GM19395 (cell line): ENCODE results near the gene PRR23A.
"Not testable (repeated sequence)": the region's sequence is repeated elsewhere in the genome, so short reads cannot be mapped to it uniquely, and the experiment has no call there.

Source experiments
- ATAC-seq: cut with Tn5 transposase; IDR thresholded peaks from one replicate; pipeline ENCODE4 v1.9.1; 2021; ENCODE audit warnings: mild to moderate bottlenecking, moderate library complexity; ENCODE audit not compliant: unreplicated experiment

The PRR23A gene

DNA sequence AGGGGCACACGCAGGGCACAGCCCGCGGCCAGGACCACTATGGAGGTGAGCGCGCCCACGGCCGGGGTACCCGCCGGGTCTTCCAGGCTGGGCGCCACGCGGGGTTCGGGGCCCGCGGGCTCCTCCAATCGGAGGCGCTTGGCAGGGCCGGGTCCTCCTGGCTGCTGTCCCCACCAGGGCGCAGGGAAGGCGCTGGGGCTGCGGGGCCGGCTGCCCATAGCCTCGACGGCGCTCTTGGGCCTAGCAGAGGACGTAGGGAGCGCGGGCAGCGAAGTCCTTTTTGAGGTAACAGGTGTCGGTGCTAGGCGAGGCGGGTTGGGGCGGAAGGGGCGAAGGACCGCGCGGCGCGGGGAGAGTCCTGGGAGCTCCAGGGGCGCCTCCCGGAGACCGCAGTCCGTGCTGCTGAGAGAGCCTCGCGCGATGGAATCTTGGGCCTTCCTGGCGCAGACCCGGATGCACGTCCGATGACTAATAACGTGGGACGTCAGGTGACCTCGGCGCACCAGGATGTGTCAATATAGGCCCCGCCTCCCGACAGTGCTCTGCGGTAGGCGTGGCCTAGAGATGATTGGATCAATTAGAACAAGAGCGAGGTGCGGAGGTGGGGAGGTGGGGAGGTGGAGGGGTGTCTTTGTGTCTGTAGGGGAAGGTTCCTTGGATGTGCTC lies at the start of gene PRR23A:
Gene PRR23A (minus strand): TSS at position 218 of the 666 bp plus-strand sequence. CDS start 0 bp downstream, at position 218.
- no peak for ATAC-seq

DNA sequence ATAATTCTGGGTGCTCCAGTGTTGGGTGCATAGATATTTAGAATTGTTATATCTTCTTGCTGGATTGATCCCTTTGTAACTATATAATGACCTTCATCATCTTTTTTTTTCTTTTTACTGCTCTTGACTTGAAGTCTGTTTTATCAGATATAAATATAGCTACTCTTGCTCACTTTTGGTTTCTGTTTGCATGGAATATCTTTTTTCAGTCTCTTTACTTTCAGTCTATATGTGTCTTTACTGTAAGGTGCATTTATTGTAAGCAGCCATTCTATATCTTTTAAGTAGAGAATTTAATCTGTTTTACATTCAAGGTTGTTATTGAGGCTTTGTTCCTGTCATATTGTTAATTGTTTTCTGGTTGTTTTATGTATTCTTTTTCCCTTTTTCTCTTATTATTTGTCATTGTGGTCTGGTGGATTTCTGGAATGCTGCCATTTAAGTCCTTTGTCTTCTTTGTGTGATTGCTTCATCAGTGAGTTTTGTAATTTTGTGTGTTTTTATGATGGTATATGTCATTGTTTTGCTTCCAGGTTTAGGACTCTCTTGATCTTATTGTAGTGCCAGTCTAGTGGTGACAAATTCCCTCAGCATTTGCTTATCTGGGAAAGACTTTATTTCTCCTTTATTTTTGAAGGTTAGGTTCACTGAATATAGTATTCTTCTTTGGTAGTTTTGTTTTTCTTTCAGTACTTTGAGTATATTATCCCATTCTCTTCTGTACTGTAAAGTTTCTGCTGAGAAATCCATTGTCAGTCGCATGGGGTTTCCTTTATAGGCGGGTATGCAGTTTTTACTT lies 46.9 kb upstream of the PRR23A start:
- no peak for ATAC-seq

DNA sequence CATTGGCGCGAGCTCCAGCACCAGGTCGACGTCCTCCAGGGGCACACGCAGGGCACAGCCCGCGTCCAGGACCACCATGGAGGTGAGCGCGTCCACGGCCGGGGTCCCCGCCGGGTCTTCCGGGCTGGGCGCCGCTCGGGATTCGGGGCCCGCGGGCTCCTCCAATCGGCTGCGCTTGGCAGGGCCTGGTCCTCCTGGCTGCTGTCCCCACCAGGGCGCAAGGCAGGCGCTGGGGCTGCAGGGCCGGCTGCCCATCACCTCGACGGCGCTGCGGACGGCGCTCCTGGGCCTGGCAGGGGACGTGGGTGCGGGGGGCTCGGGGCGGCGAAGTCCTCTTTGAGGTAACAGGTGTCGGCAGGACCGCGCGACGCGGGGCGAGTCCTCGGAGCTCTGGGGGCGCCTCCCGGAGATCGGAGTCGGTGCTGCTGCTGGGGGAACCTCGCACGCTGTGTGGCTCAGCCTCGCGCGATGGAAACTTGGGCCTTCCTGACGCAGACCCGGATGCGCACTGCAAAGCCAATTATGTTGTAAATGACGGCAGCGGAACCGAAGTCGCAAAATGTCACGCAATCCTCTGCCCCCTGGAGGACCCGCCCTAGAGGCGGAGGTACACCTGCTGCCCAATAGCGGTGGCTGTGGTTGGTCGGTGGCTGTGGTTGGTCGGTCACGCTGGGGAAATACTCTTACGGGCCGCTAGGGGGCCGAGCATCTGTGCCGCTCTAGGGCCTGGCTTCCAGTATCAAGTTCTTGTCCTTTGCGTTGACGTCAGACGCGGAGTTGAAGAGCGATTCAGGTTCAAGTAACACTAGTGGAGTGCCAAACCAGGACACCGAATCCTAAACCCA lies 38.5 kb upstream of the PRR23A start, which contains the start of gene PRR23C:
Gene PRR23C (minus strand): TSS at position 527 of the 845 bp plus-strand sequence. CDS start 272 bp downstream, at position 255.
- ATAC-seq = no peak

DNA sequence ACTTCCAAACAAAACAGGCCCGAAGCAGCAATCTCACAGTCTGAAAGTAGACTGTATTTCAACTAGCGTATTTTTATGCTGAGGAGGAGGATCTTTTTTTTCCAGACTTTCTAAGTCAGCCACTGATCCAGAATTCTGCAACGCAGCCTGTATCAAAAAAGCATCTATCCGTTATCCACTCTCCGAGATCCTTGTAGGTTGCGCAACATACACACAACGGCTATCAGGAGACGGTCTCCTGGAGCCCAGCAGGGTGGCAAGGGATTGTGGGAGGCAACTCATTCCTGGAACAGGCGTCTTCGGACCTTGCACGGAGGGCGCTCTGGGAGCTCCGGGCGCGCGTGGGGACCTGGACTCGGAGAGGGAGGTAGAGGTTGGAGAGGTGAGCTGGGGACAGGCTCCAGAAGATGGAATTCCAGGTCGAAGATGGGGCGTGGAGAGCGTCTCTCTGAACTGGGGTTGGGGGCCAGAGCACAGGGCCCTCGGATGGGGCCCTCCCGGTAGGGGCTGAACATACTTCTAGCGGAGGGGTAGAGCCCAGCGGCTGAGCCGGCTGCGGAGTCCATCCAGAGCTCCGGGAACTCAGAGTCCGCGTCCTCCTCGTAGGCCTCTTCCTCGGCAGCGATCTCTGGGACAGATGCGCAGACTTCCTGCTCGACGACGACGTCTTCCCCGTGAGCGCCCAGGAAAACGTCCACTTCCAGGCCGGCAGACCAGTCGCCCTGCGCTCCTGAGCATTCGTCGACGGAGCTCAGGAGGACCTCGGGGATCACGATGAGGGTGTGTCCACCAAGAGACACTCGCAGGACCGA lies 37.7 kb upstream of the PRR23A start:
- ATAC-seq = no peak

DNA sequence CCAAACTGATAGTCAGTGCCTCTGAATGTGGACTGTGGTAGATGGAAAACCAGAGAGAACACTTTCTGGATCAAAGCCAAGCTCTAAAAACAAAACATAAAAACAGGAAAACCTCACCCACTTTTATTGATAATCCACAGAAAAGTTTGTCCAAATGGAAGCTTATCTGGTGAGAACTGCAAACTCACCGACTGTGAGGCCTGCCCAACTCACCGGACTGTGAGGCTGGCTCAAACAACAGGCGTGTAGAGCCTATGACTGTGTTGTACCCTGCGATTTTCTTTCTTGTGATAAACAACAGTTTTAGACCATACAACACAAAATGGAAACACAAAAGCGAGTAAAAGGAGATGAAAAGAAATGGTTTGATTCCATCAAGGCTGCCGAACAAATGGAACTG lies 31.4 kb upstream of the PRR23A start:
- ATAC-seq = no peak

DNA sequence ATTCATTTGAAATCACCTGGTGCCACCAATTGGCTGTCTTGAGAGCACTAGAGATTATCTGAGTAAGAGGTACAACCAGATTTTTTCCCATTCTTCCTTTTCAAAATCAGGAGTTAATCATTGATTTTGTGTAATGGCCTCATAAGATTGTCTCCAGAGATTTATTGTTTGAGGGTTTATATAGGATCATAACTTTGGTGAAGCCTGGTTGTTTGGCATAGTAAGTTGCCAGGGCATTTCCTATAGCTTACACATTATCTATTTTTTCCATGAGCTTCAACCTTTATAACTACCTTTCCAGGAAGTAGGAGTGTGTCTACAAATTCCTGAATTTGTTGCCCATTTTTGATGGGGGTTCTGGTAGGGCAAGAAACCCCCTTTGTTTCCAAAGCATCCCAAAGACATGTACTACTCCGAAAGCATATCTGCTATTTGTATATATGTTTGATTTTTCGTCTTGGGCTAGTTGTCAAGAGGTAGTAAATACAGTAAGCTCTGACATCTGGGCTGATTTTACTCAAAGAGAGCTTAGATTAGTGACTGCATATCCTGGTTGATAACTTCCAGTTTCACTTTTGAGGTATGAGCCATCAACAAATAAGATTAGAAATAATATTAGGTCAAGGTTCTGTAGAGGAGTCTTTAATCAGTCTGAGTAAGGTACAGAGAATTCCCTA lies 26.4 kb upstream of the PRR23A start:
- ATAC-seq = no peak

DNA sequence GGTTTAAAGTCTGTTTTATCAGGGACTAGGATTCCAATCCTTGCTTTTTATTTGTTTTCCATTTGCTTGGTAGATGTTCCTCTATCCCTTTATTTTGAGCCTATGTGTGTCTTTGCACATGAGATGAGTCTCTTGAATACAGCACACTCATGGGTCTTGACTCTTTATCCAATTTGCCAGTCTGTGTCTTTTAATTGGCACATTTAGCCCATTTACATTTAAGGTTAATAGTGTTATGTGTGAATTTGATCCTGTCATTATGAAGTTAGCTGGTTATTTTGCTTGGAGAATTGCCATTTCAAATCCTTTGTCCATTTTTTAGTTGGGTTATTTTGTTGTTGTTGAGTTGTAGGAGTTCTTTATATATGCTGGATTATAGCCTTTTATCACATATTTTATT lies 24.5 kb upstream of the PRR23A start:
- ATAC-seq = not testable (repeated sequence)

DNA sequence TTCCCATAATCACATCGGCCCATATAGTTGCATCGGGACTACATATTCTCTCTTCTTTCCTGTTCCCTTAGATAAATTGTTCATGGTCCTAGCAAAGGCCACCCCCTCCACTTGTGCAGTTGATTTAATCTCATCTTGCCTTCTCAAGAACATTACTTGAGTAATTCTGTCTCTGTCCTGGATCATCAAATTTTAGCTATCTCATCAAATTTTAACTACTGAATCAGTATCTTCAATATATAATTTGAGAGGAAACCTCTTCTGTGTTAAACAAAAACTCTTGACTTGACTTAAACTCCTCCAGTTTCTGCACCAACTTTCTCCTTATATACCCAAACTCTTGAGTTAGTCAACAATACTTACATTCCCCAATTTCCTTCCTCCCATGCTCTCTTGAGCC lies 18.9 kb upstream of the PRR23A start:
- ATAC-seq = no peak

DNA sequence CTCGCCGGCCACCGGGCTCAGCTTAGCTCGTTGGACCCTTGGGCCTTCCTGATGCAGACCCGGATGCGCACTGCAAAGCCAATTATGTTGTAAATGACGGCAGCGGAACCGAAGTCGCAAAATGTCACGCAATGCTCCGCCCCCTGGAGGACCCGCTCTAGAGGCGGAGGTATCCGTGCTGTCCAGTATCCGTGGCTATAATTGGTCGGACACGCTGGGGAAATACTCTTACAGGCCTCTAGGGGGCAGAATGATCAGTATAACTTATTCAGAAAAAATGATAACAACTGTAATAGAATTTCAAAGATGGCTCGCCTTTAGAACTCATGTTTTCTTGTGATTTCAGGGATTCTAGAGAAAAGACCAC lies 14.8 kb upstream of the PRR23A start, which contains the start of gene PRR23B:
Gene PRR23B (minus strand): TSS at position 59 of the 367 bp plus-strand sequence. CDS start 265 bp downstream, outside the sequence.
- no peak for ATAC-seq

DNA sequence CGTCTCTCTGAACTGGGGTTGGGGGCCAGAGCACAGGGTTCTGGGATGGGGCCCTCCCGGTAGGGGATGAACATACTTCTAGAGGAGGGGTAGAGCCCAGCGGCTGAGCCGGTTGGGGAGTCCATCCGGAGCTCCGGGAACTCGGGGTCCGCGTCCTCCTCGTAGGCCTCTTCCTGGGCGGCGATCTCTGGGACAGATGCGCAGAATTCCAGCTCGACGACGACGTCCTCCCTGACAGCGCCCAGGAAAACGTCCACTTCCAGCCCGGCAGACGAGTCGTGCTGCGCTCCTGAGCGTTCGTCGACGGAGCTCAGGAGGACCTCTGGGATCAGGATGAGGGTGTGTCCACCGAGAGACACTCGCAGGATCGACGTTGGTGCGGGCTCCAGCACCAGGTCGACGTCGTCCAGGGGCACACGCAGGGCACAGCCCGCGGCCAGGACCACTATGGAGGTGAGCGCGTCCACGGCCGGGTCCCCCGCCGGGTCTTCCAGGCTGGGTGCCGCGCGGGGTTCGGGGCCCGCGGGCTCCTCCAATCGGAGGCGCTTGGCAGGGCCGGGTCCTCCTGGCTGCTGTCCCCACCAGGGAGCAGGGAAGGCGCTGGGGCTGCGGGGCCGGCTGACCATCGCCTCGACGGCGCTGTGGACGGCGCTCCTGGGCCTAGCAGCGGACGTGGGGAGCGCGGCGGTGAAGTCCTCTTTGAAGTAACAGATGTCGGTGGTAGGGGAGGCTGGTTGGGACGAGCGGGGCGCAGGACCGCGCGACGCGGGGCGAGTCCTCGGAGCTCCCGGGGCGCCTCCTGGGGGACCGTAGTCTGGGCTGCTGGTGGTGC lies 14.2 kb upstream of the PRR23A start:
- no peak for ATAC-seq

DNA sequence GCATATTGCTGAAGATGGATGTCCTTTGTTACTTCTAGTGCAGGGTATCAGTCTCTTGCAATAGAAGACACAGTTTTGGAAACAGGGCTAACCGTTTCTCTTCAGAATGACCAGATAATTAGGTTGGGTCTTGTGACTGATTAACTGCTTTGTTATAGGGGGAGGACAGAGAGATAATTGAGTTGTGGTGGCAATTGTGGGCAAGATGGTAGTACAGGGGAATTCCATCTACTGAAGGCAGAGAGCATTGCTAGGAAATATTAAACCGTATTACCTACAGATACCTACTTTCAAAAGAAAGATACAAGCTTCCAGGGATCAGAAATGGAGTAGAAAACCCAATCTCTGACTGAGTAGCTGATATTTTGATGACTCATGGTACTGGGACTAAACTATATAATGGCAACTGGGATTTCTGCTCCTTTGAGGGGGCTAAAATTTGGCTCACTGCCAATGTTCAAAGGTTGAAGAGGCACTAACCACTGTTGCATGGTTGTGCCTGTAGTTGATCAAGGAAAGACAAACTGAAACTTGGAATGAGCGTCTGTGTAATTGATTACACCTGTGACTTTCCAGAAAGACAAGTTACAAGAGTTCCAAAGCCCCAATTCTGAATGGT lies 10.5 kb upstream of the PRR23A start:
- no peak for ATAC-seq

DNA sequence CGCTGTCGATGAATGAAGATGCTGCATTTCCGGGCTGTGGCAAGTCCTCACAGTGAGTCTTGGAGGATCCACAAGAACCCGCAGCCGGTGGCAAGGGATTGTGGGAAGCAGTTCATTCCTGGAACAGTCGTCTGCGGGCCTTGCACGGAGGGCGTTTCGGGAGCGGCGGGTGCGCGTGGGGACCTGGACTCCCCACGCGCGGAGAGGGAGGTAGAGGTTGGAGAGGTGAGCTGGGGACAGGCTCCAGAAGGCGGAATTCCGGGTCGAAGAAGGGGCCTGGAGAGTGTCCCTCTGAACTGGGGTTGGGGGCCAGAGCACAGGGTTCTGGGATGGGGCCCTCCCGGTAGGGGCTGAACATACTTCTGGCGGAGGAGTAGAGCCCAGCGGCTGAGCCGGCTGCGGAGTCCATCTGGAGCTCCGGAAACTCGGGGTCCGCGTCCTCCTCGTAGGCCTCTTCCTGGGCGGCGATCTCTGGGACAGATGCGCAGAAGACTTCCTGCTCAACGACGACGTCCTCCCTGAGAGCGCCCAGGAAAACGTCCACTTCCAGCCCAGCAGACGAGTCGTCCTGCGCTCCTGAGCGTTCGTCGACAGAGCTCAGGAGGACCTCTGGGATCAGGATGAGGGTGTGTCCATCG lies 593 bp downstream of the PRR23A start:
- no peak for ATAC-seq

DNA sequence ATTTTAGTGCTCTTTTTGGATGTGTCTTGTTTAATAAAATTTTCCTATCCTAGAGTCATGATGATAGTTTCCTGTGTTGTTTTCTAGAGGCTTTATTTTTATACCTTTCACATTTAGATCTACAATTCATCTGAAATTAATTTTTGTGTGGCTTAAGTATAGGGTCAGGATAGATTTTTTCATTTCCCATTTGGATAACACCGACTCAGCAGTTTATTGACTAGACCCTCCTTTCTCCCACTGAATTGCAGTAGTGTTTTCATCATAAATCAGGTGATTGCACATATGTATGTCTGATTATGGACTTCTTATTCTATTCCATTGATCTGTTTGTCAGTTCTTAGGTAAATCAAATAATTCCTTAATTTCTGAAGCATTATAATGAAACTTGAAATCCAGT lies 10.4 kb downstream of the PRR23A start:
- no peak for ATAC-seq

DNA sequence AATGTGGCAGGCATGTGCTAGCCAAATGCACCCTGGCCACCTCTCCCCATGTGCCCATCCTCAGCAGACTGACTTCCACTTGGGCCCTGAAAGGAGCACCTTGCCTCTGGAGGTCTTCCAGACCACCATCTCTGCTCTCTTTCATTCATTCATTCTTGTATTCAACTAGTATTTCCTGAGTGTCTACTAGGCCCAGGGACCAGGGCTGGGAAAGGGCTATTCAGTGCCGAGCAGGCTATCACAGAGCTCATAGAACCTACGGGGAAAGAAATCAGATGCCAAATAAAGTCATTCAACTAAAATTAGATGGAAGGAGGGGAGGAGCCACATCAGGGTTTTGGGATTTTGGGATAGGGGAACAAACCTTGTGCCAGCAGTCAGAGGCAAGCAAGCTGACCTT lies 18.9 kb downstream of the PRR23A start:
- no peak for ATAC-seq

DNA sequence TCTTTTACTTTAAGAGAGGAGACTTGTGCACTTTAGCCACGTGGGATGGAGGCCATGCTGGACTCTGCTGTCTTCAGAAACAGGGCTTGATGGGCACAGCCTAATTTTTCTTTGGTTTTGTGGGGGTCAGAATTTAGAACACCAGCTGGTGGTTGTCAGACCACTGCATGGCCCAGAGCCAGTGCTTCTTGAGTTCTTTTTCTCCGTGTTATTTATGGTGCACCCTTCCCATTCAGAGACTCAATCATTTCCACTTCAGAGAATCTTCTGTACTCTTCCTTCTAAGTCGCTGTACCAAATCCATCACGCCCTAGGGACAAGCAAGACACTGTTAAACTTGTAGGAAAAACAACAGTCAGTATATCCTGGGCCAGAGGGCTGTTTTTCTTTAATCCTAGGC lies 20.1 kb downstream of the PRR23A start:
- ATAC-seq = no peak

DNA sequence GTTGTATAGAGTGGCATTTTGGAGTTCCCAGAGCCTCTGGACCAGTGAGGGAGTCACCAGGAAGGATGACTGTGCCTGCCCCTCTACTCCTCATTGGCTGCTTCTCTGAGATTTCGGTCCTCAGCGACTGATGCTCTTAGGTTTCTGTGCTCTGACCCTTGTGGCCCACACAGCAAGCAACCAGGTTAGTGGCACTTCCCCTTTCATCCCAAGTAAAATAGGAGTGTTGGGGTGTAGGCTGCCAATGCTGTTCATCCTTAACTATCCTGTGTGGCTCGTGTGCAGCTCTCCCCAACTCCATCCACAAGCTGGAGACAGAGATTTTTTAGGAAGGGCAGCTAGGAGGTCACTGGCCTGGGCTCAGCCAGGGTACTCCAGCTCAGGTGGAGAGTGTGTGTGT lies 21.3 kb downstream of the PRR23A start:
- ATAC-seq = no peak

DNA sequence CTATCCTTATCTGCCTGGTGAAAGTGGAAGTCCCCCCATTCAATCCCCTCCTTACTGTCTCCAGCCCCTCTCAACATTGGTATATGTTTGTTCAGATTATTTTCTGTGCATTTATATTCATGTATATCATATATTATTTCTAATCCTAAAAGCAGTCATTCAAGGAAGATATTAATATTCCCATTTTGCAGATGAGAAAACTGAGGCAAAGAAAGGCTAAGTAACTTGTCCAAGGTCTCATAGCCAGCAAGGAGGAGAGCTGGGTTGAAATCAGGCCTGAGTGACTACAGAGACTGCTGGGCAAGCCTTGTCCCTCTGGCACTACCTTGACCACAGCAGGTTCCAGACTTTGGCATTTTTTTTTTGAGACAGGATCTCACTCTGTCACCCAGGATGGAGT lies 30.0 kb downstream of the PRR23A start:
- ATAC-seq = no peak

DNA sequence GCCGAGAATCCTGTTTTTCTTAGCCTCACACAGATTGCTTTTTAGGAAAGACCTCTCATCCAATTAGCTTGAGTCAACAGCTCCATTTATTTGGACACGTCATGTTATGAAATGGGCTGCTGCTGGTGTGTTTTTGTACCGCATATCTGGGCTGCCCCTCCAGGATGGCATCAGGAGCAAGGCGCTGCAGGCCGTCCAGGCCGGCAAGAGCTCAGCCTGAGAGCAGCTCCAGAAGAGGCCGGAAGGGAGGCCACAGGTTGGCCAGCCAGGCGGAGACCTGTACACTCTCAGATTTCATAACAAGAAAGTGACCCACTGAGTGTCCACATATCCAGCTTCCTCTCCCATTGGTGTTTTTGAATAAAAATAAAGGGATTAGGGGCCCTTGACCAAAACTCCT lies 30.7 kb downstream of the PRR23A start:
- ATAC-seq = no peak
